Transverse colon (tissue), 4 donors: ENCODE measurements around the gene ARL6IP5. TPM values are rescaled to one million over a fixed set of nuclear protein-coding genes. Genes with fewer than 3 reads are reported as not detected.

ENCODE experiments used
- DNase-seq: peaks from one replicate; pipeline ENCODE4 v3.0.0-alpha.2; 2019
- H3K27ac ChIP-seq, 4 donors: fragments of 200-600 bp; sonication (generic); 2 replicates each; pipeline ENCODE4 v1.5.1; 2016 to 2018; ENCODE audit warnings: inconsistent platforms in 4 of 4
- H3K27me3 ChIP-seq: fragments of 200-600 bp; sonication (generic); 2 replicates; pipeline ENCODE4 v1.5.1; 2017; ENCODE audit warnings: inconsistent platforms
- H3K36me3 ChIP-seq, 4 donors: fragments of 200-600 bp; sonication (generic); 2 replicates each; pipeline ENCODE4 v1.5.1; 2017 to 2019; ENCODE audit warnings: inconsistent platforms in 4 of 4
- H3K4me1 ChIP-seq, 4 donors: fragments of 200-600 bp; sonication (generic); 2 replicates each; pipeline ENCODE4 v1.5.1; 2017 to 2020; ENCODE audit warnings: inconsistent platforms in 4 of 4
- H3K4me3 ChIP-seq, 4 donors: fragments of 200-600 bp; sonication (generic); 1 replicate in 1 of 4; 2 replicates in 3 of 4; pipeline versions ENCODE4 v1.5.1 to v1.6.1; 2017 to 2019; ENCODE audit warnings: inconsistent platforms in 4 of 4
- H3K9me3 ChIP-seq, 2 donors: fragments of 200-600 bp; sonication (generic); 2 replicates each; pipeline ENCODE4 v1.5.1; 2017 to 2019; ENCODE audit warnings: inconsistent platforms in 2 of 2
- CTCF ChIP-seq, 5 experiments: fragments of 200-600 bp in 3 of 5; fragments of 450-650 bp in 2 of 5; sonication (generic) in 3 of 5; IDR thresholded peaks; 1 replicate in 2 of 5; 2 replicates in 3 of 5; pipeline ENCODE4 v1.5.1; 2016 to 2017; ENCODE audit warnings: antibody characterized with exemption in 5 of 5, inconsistent platforms in 3 of 5, mild to moderate bottlenecking in 2 of 5, moderate library complexity in 1 of 5
- EP300 ChIP-seq: sonication (generic); formaldehyde crosslinking; IDR thresholded peaks from one replicate; pipeline ENCODE4 v1.6.1; 2017; ENCODE audit warnings: antibody characterized with exemption, low read depth
- POLR2A ChIP-seq: fragments of 450-650 bp; IDR thresholded peaks from one replicate; pipeline ENCODE4 v1.6.1; 2016; ENCODE audit warnings: antibody characterized with exemption, mild to moderate bottlenecking, moderate library complexity
- POLR2AphosphoS5 ChIP-seq, 3 donors: sonication (generic); formaldehyde crosslinking; IDR thresholded peaks; one replicate each; pipeline ENCODE4 v1.6.1; 2016; ENCODE audit warnings: antibody characterized with exemption in 3 of 3
- WGBS, 2 donors: methylation state at CpG; one replicate each; pipeline ENCODE4 v1.1.5; 2018; ENCODE audit warnings: low coverage in 1 of 2; 5-methylcytosine and 5-hydroxymethylcytosine counted together
- in situ Hi-C, 4 donors: fragments of 200-750 bp; cut with MboI; loops; one replicate each; pipeline versions ENCODE4 v1.15.0 to v1.15.1; 2017; ENCODE audit warnings: low sequenced_read_pairs in 3 of 4, low pct_ligation_motif_present in 1 of 4, low pct_unique_long_range_greater_than_20kb in 1 of 4
- intact Hi-C: fragments of 100-400 bp; cut with DNase I; formaldehyde crosslinking; loops from one replicate; pipeline ENCODE4 v1.15.1; 2023; ENCODE audit warnings: low total_unique reads
- total RNA-seq, 4 donors: library from RNA; depleted of rRNA; stranded (reverse); fragments of >200 nt; gene quantifications; one replicate each; pipeline ENCODE4 v1.1.0, GENCODE V29; 2016

ARL6IP5 gene
- total RNA-seq, 4 donors from 2014 or later = 22.7 to 130 (median 68.0) TPM

GRCh38 chr3:69142090-69142489 lies 57.4 kb downstream of the ARL6IP5 start:
- H3K9me3 ChIP-seq = no peaks in the 10 kb centered on the region
- intact Hi-C loops = no loop called here
- H3K36me3 ChIP-seq = no peaks in the 10 kb centered on the region
- TF ChIP-seq POLR2A (no peak), CTCF (IDR thresholded peaks at IDR 0.05) (no peak), EP300 (no peak), POLR2AphosphoS5 (IDR thresholded peaks at IDR 0.05) (no peak)
- H3K27ac ChIP-seq = no peak overlapping the region
- no peaks in the 10 kb centered on the region for H3K27me3 ChIP-seq
- peaks cover 0 to 5% (median 0%) of the 10 kb centered on the region in 4 donors for H3K4me1 ChIP-seq
- in situ Hi-C loops = loop anchor here in 1 of 4 donors (25.0 kb wide), 1 partner anchor 795 kb away; no protein-coding TSS in a partner anchor
- no peak for DNase-seq
- WGBS, 2 donors = 53 to 60% methylated on average over 3 of the region's 3 CpGs
- no peak overlapping the region for H3K4me3 ChIP-seq

- intact Hi-C loops = no loop called here
- WGBS, 2 donors = 62 to 72% methylated on average over 4 of the region's 4 CpGs
- no peak for TF ChIP-seq EP300
- TF ChIP-seq POLR2AphosphoS5 (IDR thresholded peaks at IDR 0.05) = no peak
- TF ChIP-seq CTCF (IDR thresholded peaks at IDR 0.05) = no peak
- TF ChIP-seq POLR2A = no peak
- H3K27ac ChIP-seq = no peak overlapping the region
- no peaks in the 10 kb centered on the region for H3K9me3 ChIP-seq
- in situ Hi-C loops = loop anchor here in 1 of 4 donors (25.0 kb wide), 1 partner anchor 794 kb away; no protein-coding TSS in a partner anchor
- H3K36me3 ChIP-seq = no peaks in the 10 kb centered on the region
- no peak overlapping the region for H3K4me3 ChIP-seq
- H3K4me1 ChIP-seq = peaks cover 0 to 5% (median 0%) of the 10 kb centered on the region in 4 donors
- DNase-seq = no peak
- no peaks in the 10 kb centered on the region for H3K27me3 ChIP-seq
Measured at GRCh38 chr3:69142797-69143454, 58.2 kb downstream of the ARL6IP5 start.

GRCh38 chr3:69143612-69144011 lies 58.9 kb downstream of the ARL6IP5 start:
- no peaks in the 10 kb centered on the region for H3K27me3 ChIP-seq

More at GRCh38 chr3:69143612-69144011, 58.9 kb downstream of the ARL6IP5 start:
- peaks cover 0 to 5% (median 0%) of the 10 kb centered on the region in 4 donors for H3K4me1 ChIP-seq
- H3K36me3 ChIP-seq = no peaks in the 10 kb centered on the region
- in situ Hi-C loops (loop anchor here in 1 of 4 donors (25.0 kb wide), 1 partner anchor 794 kb away; no protein-coding TSS in a partner anchor), intact Hi-C loops (no loop called here)
- H3K4me3 ChIP-seq = no peak overlapping the region
- H3K27ac ChIP-seq = no peak overlapping the region
- H3K9me3 ChIP-seq = no peaks in the 10 kb centered on the region
- 89% methylated on average over 3 of the region's 3 CpGs for WGBS, 2 donors
- no peak for DNase-seq
- TF ChIP-seq POLR2AphosphoS5 (IDR thresholded peaks at IDR 0.05) (no peak), POLR2A (no peak), CTCF (IDR thresholded peaks at IDR 0.05) (no peak), EP300 (no peak)
